HepG2 (cell line): ENCODE results near the gene IGFALS. TPM values are rescaled to one million over a fixed set of nuclear protein-coding genes. Genes with fewer than 3 reads are reported as not detected.

Experiments
- ARID4A ChIP-seq: sonication (generic); formaldehyde crosslinking; IDR thresholded peaks from 2 replicates; pipeline ENCODE4 v1.5.0; 2020; ENCODE audit warnings: mild to moderate bottlenecking, missing genetic modification reagents, borderline replicate concordance
- CBX1 ChIP-seq: IDR thresholded peaks from one replicate; pipeline ENCODE4 v1.6.1; 2016; ENCODE audit warnings: antibody characterized with exemption, low read depth
- CENPT ChIP-seq: sonication (generic); formaldehyde crosslinking; IDR thresholded peaks from 2 replicates; pipeline ENCODE4 v1.8.0; 2022; ENCODE audit warnings: low read depth, mild to moderate bottlenecking, moderate library complexity, missing genetic modification reagents
- EZH2 ChIP-seq: conservative IDR thresholded peaks from 2 replicates; pipeline ENCODE4 v1.6.1; 2012; ENCODE audit warnings: mild to moderate bottlenecking, low read depth, low read length, moderate library complexity
- NONO ChIP-seq, 2 experiments: fragments of 450-650 bp in 1 of 2; sonication (generic) in 1 of 2; formaldehyde crosslinking in 1 of 2; IDR thresholded peaks in 1 of 2; conservative IDR thresholded peaks in 1 of 2; 2 replicates each; pipeline versions ENCODE4 v1.6.1 to v1.8.0; 2017 to 2022; ENCODE audit warnings: mild to moderate bottlenecking in 1 of 2, missing genetic modification reagents in 1 of 2, moderate library complexity in 1 of 2
- PAWR ChIP-seq: sonication (generic); formaldehyde crosslinking; IDR thresholded peaks from 2 replicates; pipeline ENCODE4 v1.4.0; 2020; ENCODE audit warnings: missing genetic modification reagents, mild to moderate bottlenecking, borderline replicate concordance
- POLR2A ChIP-seq, 2 experiments: IDR thresholded peaks; 2 replicates each; pipeline ENCODE4 v1.6.1; 2011; ENCODE audit warnings: low read depth in 2 of 2, low read length in 2 of 2, mild to moderate bottlenecking in 1 of 2, moderate library complexity in 1 of 2; ENCODE audit not compliant: insufficient read depth in 1 of 2
- U2AF1 ChIP-seq: fragments of 200-400 bp; formaldehyde crosslinking; optimal IDR thresholded peaks from 2 replicates; pipeline ENCODE3; 2017; ENCODE audit warnings: mild to moderate bottlenecking, low read depth, low read length
- ZEB1 ChIP-seq: IDR thresholded peaks from 2 replicates; pipeline ENCODE4 v1.6.1; 2012; ENCODE audit warnings: mild to moderate bottlenecking, low read depth, inconsistent platforms; ENCODE audit not compliant: insufficient replicate concordance
- ZNF142 ChIP-seq: sonication (generic); formaldehyde crosslinking; IDR thresholded peaks from 2 replicates; pipeline ENCODE4 v1.4.0; 2020; ENCODE audit warnings: missing genetic modification reagents
- ZNF180 ChIP-seq: sonication (generic); formaldehyde crosslinking; IDR thresholded peaks from 2 replicates; pipeline ENCODE4 v1.4.0; 2020; ENCODE audit warnings: low read depth, missing genetic modification reagents, borderline replicate concordance
- polyA plus RNA-seq, 8 experiments: library from polyadenylated mRNA; depleted of rRNA in 3 of 8; stranded (reverse) in 7 of 8; unstranded in 1 of 8; fragments of >200 nt; fragmentation: Illumina TruSeq in 4 of 8; extraction: Trizol in 4 of 8; gene quantifications; 2 replicates each; pipeline versions ENCODE4 v1.2.1 to v1.2.3, GENCODE V29; 2011 to 2016; ENCODE audit warnings: low read depth in 4 of 8, missing spikeins in 1 of 8, mixed read lengths in 1 of 8; ENCODE audit not compliant: insufficient read depth in 1 of 8
- total RNA-seq, 5 experiments: library from RNA; depleted of rRNA; stranded (reverse); fragments of >200 nt; fragmentation: Illumina TruSeq; extraction: Trizol; gene quantifications; 2 replicates each; pipeline ENCODE4 v1.2.3, GENCODE V29; 2016; ENCODE audit warnings: low read depth in 1 of 5
- TF ChIP-seq, protein P1 (sequence below): sonication (generic); formaldehyde crosslinking; IDR thresholded peaks from 2 replicates; pipeline ENCODE4 v1.5.0; 2020; ENCODE audit warnings: mild to moderate bottlenecking, missing genetic modification reagents
- TF ChIP-seq, protein P2 (sequence below): sonication (generic); formaldehyde crosslinking; IDR thresholded peaks from 2 replicates; pipeline ENCODE4 v1.4.0; 2020; ENCODE audit warnings: mild to moderate bottlenecking, missing genetic modification reagents

IGFALS gene
- total and polyA plus RNA-seq, 2 of the 13 experiments (the other 11 are each of a cell fraction or from before 2014, with no cell fraction given), result 0.34 to 2.4 TPM

- TF ChIP-seq, protein P1, sequence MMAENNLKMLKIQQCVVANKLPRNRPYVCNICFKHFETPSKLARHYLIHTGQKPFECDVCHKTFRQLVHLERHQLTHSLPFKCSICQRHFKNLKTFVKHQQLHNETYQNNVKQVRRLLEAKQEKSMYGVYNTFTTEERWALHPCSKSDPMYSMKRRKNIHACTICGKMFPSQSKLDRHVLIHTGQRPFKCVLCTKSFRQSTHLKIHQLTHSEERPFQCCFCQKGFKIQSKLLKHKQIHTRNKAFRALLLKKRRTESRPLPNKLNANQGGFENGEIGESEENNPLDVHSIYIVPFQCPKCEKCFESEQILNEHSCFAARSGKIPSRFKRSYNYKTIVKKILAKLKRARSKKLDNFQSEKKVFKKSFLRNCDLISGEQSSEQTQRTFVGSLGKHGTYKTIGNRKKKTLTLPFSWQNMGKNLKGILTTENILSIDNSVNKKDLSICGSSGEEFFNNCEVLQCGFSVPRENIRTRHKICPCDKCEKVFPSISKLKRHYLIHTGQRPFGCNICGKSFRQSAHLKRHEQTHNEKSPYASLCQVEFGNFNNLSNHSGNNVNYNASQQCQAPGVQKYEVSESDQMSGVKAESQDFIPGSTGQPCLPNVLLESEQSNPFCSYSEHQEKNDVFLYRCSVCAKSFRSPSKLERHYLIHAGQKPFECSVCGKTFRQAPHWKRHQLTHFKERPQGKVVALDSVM (CRISPR knock-in tag), result no peak
- TF ChIP-seq ARID4A (CRISPR knock-in tag) (no peak), NONO (IDR thresholded peaks at IDR 0.05) (no peak), NONO (CRISPR knock-in tag; conservative IDR thresholded peaks at IDR 0.05) (no peak), EZH2 (no peak), ZNF180 (CRISPR knock-in tag) (no peak), PAWR (CRISPR knock-in tag) (no peak), U2AF1 (no peak), CBX1 (no peak), POLR2A (IDR thresholded peaks at IDR 0.05; ENCODE audit: insufficient read depth in 1 of 2, low read depth in 2 of 2, low read length in 2 of 2) (0 out of 4 replicates have a peak, but pooled peaks of 1 of the 2 experiments have one; percentile 35), ZEB1 (no peak), CENPT (CRISPR knock-in tag) (no peak), ZNF142 (CRISPR knock-in tag) (no peak)
- TF ChIP-seq, protein P2, sequence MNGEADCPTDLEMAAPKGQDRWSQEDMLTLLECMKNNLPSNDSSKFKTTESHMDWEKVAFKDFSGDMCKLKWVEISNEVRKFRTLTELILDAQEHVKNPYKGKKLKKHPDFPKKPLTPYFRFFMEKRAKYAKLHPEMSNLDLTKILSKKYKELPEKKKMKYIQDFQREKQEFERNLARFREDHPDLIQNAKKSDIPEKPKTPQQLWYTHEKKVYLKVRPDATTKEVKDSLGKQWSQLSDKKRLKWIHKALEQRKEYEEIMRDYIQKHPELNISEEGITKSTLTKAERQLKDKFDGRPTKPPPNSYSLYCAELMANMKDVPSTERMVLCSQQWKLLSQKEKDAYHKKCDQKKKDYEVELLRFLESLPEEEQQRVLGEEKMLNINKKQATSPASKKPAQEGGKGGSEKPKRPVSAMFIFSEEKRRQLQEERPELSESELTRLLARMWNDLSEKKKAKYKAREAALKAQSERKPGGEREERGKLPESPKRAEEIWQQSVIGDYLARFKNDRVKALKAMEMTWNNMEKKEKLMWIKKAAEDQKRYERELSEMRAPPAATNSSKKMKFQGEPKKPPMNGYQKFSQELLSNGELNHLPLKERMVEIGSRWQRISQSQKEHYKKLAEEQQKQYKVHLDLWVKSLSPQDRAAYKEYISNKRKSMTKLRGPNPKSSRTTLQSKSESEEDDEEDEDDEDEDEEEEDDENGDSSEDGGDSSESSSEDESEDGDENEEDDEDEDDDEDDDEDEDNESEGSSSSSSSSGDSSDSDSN, result no peak
These were observed 22.9 kb downstream of the IGFALS start (continued) for GRCh38 chr16:1770328-1771187.
